ENCODE data around the gene ICAM5.

DNA sequence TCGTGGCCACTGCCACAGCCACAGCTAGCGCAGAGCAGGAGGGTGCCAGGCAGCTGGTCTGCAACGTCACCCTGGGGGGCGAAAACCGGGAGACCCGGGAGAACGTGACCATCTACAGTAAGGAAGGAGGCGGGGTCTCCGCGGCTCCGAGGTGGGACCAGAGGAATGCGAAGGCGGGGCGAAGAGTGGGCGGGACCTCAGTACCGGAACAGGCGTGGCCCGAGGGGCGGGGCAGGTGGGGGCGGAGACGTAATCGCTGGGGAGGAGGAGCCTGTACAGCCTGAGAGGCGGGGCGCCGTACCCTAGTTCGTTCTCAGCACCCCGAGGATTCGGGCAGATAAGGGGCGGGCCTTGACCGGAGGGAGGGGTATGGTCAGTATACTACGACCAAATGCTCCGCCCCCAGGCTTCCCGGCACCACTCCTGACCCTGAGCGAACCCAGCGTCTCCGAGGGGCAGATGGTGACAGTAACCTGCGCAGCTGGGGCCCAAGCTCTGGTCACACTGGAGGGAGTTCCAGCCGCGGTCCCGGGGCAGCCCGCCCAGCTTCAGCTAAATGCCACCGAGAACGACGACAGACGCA, 2.5 kb downstream of the ICAM5 start:
- TF ChIP-seq, protein P1, sequence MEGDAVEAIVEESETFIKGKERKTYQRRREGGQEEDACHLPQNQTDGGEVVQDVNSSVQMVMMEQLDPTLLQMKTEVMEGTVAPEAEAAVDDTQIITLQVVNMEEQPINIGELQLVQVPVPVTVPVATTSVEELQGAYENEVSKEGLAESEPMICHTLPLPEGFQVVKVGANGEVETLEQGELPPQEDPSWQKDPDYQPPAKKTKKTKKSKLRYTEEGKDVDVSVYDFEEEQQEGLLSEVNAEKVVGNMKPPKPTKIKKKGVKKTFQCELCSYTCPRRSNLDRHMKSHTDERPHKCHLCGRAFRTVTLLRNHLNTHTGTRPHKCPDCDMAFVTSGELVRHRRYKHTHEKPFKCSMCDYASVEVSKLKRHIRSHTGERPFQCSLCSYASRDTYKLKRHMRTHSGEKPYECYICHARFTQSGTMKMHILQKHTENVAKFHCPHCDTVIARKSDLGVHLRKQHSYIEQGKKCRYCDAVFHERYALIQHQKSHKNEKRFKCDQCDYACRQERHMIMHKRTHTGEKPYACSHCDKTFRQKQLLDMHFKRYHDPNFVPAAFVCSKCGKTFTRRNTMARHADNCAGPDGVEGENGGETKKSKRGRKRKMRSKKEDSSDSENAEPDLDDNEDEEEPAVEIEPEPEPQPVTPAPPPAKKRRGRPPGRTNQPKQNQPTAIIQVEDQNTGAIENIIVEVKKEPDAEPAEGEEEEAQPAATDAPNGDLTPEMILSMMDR (IDR thresholded peaks at IDR 0.05) = no peak
- no peak for TF ChIP-seq POLR2A (IDR thresholded peaks at IDR 0.05)
- TF ChIP-seq POLR2AphosphoS5 (IDR thresholded peaks at IDR 0.05) = peak in 1 of 2 donors; percentile 6
- no peak for TF ChIP-seq EP300 (IDR thresholded peaks at IDR 0.05)

Measured in upper lobe of left lung (tissue), 4 donors.